PC-9 (cell line): Measurements from ENCODE around the gene NEK9. TPM values are rescaled to one million over a fixed set of nuclear protein-coding genes. Genes with fewer than 3 reads are reported as not detected.
"Not testable (repeated sequence)": the region's sequence is repeated elsewhere in the genome, so short reads cannot be mapped to it uniquely, and the experiment has no call there.

Experiments used
- BruUV-seq: library from RNA; stranded (reverse); fragments of 400-500 nt; replicated peaks from 2 replicates; lab custom pipeline; 2021; lab: Mats Ljungman, UMichigan
- CTCF ChIA-PET: fragments of 300-600 bp; sonication (Branson Sonifier 250); formaldehyde crosslinking; loops from one replicate; lab custom pipeline; 2022; ENCODE audit warnings: antibody characterized with exemption; lab: Charles Lee
- POLR2A ChIA-PET: fragments of 300-600 bp; sonication (Branson Sonifier 250); formaldehyde crosslinking; loops from one replicate; lab custom pipeline; 2022; ENCODE audit warnings: antibody characterized with exemption; ENCODE audit not compliant: unreplicated experiment; lab: Charles Lee
- DNase-seq, 2 experiments: peaks; one replicate each; pipeline versions ENCODE4 v3.0.0 to v3.0.0-alpha.2; 2015 to 2022; ENCODE audit warnings: mixed read lengths in 1 of 2
- H2AFZ ChIP-seq: fragments of 200-600 bp; sonication (generic); 2 replicates; pipeline ENCODE4 v1.8.1; 2017; ENCODE audit warnings: antibody characterized with exemption
- H3F3A ChIP-seq: fragments of 200-600 bp; sonication (generic); 2 replicates; pipeline ENCODE4 v1.8.1; 2017; ENCODE audit warnings: antibody characterized with exemption, mild to moderate bottlenecking, low read depth; ENCODE audit not compliant: insufficient read depth
- H3K27ac ChIP-seq: fragments of 200-600 bp; sonication (generic); 2 replicates; pipeline ENCODE4 v1.6.1; 2016; ENCODE audit warnings: mixed run types
- H3K27me3 ChIP-seq: fragments of 200-600 bp; sonication (generic); 2 replicates; pipeline ENCODE4 v1.6.1; 2016; ENCODE audit warnings: low read depth, mixed run types; ENCODE audit not compliant: insufficient read depth
- H3K36me3 ChIP-seq: fragments of 200-600 bp; sonication (generic); 2 replicates; pipeline ENCODE4 v1.6.1; 2016; ENCODE audit warnings: low read depth, mixed run types
- H3K4me1 ChIP-seq: fragments of 200-600 bp; sonication (generic); replicated peaks from 2 replicates; pipeline ENCODE4 v1.6.1; 2016; ENCODE audit warnings: mixed run types; ENCODE audit not compliant: insufficient read depth
- H3K4me2 ChIP-seq: fragments of 200-600 bp; sonication (generic); 2 replicates; pipeline ENCODE4 v1.6.1; 2017; ENCODE audit warnings: mixed run types
- H3K4me3 ChIP-seq: fragments of 200-600 bp; sonication (generic); 2 replicates; pipeline ENCODE4 v1.6.1; 2016; ENCODE audit warnings: mixed run types
- H3K79me2 ChIP-seq: fragments of 200-600 bp; sonication (generic); 2 replicates; pipeline ENCODE4 v1.6.1; 2017; ENCODE audit warnings: low read depth, mixed run types
- H3K9me2 ChIP-seq: fragments of 200-600 bp; sonication (generic); 2 replicates; pipeline ENCODE4 v1.8.1; 2017; ENCODE audit warnings: mild to moderate bottlenecking; ENCODE audit not compliant: insufficient read depth
- H3K9me3 ChIP-seq: fragments of 200-600 bp; sonication (generic); 2 replicates; pipeline ENCODE4 v1.8.1; 2016; ENCODE audit warnings: low read depth; ENCODE audit not compliant: insufficient read depth
- H4K20me1 ChIP-seq: fragments of 200-600 bp; sonication (generic); 2 replicates; pipeline ENCODE4 v1.8.1; 2017; ENCODE audit not compliant: insufficient read depth
- CTCF ChIP-seq: fragments of 200-600 bp; sonication (generic); conservative IDR thresholded peaks from 2 replicates; pipeline ENCODE4 v1.6.1; 2017; ENCODE audit warnings: mixed run types, antibody characterized with exemption, mild to moderate bottlenecking, moderate library complexity
- EZH2 ChIP-seq: fragments of 200-600 bp; sonication (generic); IDR thresholded peaks from 2 replicates; pipeline ENCODE4 v1.8.0; 2017; ENCODE audit warnings: antibody characterized with exemption, low read depth
- intact Hi-C: fragments of 100-400 bp; cut with micrococcal nuclease; formaldehyde crosslinking; loops from one replicate; pipeline ENCODE4 v1.10.0; 2022; ENCODE audit not compliant: unreplicated experiment
- total RNA-seq: library from RNA; stranded (reverse); gene quantifications from 2 replicates; pipeline ENCODE4 v1.2.3, GENCODE V29; 2021

Gene NEK9
- total RNA-seq, 1 experiment from 2014 or later, result 170 TPM

GRCh38 chr14:75132382-75133086 lies 5.7 kb upstream of the NEK9 start:
- POLR2A ChIA-PET, result interaction anchor here (0.6 kb wide), 1 partner anchor 85 kb away, joined by 44 read pairs; no protein-coding TSS in a partner anchor
- intact Hi-C loops, result loop anchor here (1.0 to 5.0 kb wide), 7 partner anchors 68 to 520 kb away; no protein-coding TSS in a partner anchor
- peaks cover 29% of the 10 kb centered on the region for H3K4me1 ChIP-seq
- CTCF ChIA-PET, result interaction anchor here (0.6 to 1.6 kb wide), 11 partner anchors 17 to 1260 kb away, joined by 3 to 30 read pairs (median 6); no protein-coding TSS in a partner anchor
- H3K4me3 ChIP-seq, result no peak overlapping the region
- peak; percentile 79 to 87 for DNase-seq
- no peaks in the 10 kb centered on the region for H3K9me2 ChIP-seq
- no TSS peak for BruUV-seq
- peaks cover 23% of the 10 kb centered on the region for H4K20me1 ChIP-seq
- H2AFZ ChIP-seq, result no peak overlapping the region
- TF ChIP-seq EZH2 (no peak), CTCF (peak; percentile 96)
- H3F3A ChIP-seq, result peaks cover 87% of the 10 kb centered on the region
- H3K36me3 ChIP-seq, result peaks cover 47% of the 10 kb centered on the region
- H3K9me3 ChIP-seq, result no peaks in the 10 kb centered on the region
- peak overlapping the region; percentile 33 for H3K27ac ChIP-seq
- H3K79me2 ChIP-seq, result peaks cover 52% of the 10 kb centered on the region
- H3K27me3 ChIP-seq, result no peaks in the 10 kb centered on the region
- peak overlapping the region; percentile 17 for H3K4me2 ChIP-seq

GRCh38 chr14:75128596-75128990 lies 1.7 kb upstream of the NEK9 start:
- H4K20me1 ChIP-seq, result peaks cover 20% of the 10 kb centered on the region
- ChIA-PET CTCF (interaction anchor here (0.6 to 2.0 kb wide), 4 partner anchors 10 to 1319 kb away, joined by 3 to 6 read pairs (median 5); no protein-coding TSS in a partner anchor), POLR2A (interaction anchor here (0.6 to 1.1 kb wide), 3 partner anchors 47 to 251 kb away, joined by 3 to 6 read pairs (median 3); no protein-coding TSS in a partner anchor)
- H3K36me3 ChIP-seq, result peaks cover 20% of the 10 kb centered on the region
- H2AFZ ChIP-seq, result no peak overlapping the region
- no peaks in the 10 kb centered on the region; the same call in 1 of the 2 replicates for H3K9me3 ChIP-seq
- H3K4me1 ChIP-seq, result peaks cover 54% of the 10 kb centered on the region
- peak overlapping the region; percentile 85 for H3K27ac ChIP-seq
- peaks cover 86% of the 10 kb centered on the region for H3F3A ChIP-seq
- H3K79me2 ChIP-seq, result peaks cover 60% of the 10 kb centered on the region
- peak overlapping the region; percentile 64; the same call in 1 of the 2 replicates for H3K4me3 ChIP-seq
- no TSS peak for BruUV-seq
- no peaks in the 10 kb centered on the region for H3K9me2 ChIP-seq
- intact Hi-C loops, result loop anchor here (5.0 to 10.0 kb wide), 3 partner anchors 449 to 1256 kb away; partner anchors contain the start of genes ERG28, FLVCR2 and TTLL5
- TF ChIP-seq CTCF (no peak), EZH2 (no peak)
- H3K4me2 ChIP-seq, result peak overlapping the region; percentile 87
- no peaks in the 10 kb centered on the region for H3K27me3 ChIP-seq
- no peak for DNase-seq

DNA sequence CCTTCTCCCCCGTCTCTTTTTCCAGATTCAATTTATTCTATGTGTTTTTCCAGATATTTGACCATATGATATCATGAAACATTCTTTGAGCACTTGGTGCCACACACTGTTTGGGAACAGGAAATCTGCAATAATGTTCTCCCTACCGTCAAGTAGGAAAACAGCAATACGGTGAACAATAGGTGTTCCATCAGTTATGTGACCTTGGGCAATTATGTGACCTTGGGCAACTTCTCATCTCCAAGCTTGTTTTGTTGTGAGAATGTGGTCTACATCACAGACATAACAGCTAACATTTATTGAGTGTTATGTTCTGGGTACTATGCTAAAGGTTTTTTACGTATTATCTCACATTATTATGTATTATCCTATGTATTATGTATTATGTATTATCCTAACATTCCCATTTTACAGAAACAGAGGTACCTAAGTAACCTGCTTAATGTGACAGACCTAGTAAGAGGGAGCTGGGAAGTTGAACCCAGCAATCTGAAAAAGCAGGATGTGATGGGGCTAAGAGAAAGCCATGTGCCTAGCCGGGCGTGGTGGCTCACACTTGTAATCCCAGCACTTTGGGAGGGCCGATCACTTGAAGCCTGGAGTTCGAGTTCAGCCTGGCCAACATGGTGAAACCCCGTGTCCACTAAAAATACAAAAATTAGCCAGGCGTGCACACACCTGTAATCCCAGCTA lies 1.2 kb upstream of the NEK9 start:
- Histone ChIP-seq H3K9me2 (no peaks in the 10 kb centered on the region), H3K27ac (peak overlapping the region; percentile 85), H2AFZ (no peak overlapping the region), H3K9me3 (no peaks in the 10 kb centered on the region; the same call in 1 of the 2 replicates), H3K4me3 (peak overlapping the region; percentile 64), H3F3A (peaks cover 83% of the 10 kb centered on the region), H3K27me3 (no peaks in the 10 kb centered on the region), H3K79me2 (peaks cover 60% of the 10 kb centered on the region), H4K20me1 (peaks cover 20% of the 10 kb centered on the region), H3K4me1 (peaks cover 54% of the 10 kb centered on the region), H3K4me2 (peak overlapping the region; percentile 87), H3K36me3 (peaks cover 14% of the 10 kb centered on the region)
- TF ChIP-seq CTCF, result no peak
- CTCF ChIA-PET, result interaction anchor here (0.6 to 1.2 kb wide), 3 partner anchors 11 to 1319 kb away, joined by 3 to 6 read pairs (median 4); no protein-coding TSS in a partner anchor
- BruUV-seq, result no TSS peak
- DNase-seq, result no peak
- intact Hi-C loops, result loop anchor here (1.0 to 10.0 kb wide), 5 partner anchors 131 to 1257 kb away; partner anchors contain the start of genes ERG28, FLVCR2, IFT43 and TTLL5
- POLR2A ChIA-PET, result interaction anchor here (0.6 to 1.1 kb wide), 7 partner anchors 48 to 858 kb away, joined by 3 to 12 read pairs (median 4); partner anchors contain the start of gene IFT43

- H3K36me3 ChIP-seq, H3K9me3 ChIP-seq, H3K9me2 ChIP-seq, H3K27me3 ChIP-seq: not testable (repeated sequence)
- peak overlapping the region; percentile 64 for H3K4me3 ChIP-seq
- intact Hi-C loops, result loop anchor here (1.0 to 10.0 kb wide), 5 partner anchors 132 to 1257 kb away; partner anchors contain the start of genes ERG28, FLVCR2, IFT43 and TTLL5
- TSS peak; percentile 61 for BruUV-seq
- peak in 1 of 2 experiments; percentile 68 for DNase-seq
- peak overlapping the region; percentile 87 for H3K4me2 ChIP-seq
- H3F3A ChIP-seq, result peaks cover 77% of the 10 kb centered on the region
- ChIA-PET CTCF (interaction anchor here (0.7 to 1.3 kb wide), 3 partner anchors 151 to 267 kb away, joined by 3 read pairs; partner anchors contain the start of gene RPS6KL1), POLR2A (interaction anchor here (0.6 to 0.9 kb wide), 7 partner anchors 41 to 858 kb away, joined by 3 to 14 read pairs (median 5); partner anchors contain the start of gene IFT43)
- H4K20me1 ChIP-seq, result peaks cover 15% of the 10 kb centered on the region
- peak overlapping the region; percentile 85 for H3K27ac ChIP-seq
- H3K4me1 ChIP-seq, result peaks cover 48% of the 10 kb centered on the region
- H2AFZ ChIP-seq, result peak overlapping the region; percentile 83
- H3K79me2 ChIP-seq, result peaks cover 60% of the 10 kb centered on the region
Observed at GRCh38 chr14:75127474-75127820, 599 bp upstream of the NEK9 start.
